SHP77 (cell line): ENCODE measurements around the gene L3MBTL4.

Experiments used
- DNase-seq, 2 experiments: peaks; one replicate each; lab custom pipeline; 2025; lab: John Stamatoyannopoulos, UW

L3MBTL4 gene

DNA sequence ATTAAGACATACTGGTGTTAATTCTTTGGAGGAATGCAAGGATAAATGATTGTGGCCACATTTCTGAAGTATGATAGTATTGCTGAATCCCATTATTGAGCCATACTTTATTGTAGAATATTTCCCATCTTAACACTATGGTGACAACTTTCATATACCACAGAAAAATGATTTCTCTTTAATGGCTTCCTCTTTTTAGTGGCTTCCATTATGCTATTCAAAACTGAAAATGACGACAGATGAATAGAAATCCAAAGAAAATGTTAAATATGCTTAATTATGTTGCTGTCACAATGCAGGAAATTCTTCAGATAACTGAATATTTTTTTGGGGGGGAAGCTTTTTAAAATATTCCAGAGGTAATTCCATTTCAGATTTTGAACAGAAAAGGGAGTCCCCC, 430.5 kb downstream of the L3MBTL4 start:
- no peak for DNase-seq

DNA sequence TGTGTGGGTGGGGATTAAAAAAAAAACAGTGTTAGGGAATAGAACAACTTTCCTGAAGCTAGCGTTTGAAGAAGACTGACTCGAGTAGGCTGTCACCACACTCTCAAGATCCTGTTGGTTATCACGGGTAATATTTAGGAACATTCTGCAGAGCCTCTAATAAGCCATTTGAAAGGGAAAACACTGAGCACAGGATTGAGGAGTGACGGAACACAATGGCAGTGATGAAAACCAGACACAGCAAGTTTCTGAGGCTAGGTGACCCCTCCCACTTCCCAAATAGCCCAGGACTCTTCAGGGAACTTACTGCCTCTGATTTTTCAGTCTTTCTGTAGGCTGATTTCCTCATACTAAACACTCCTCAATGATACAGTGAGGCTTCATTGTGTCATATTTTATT, 431.2 kb downstream of the L3MBTL4 start:
- DNase-seq: no peak

DNA sequence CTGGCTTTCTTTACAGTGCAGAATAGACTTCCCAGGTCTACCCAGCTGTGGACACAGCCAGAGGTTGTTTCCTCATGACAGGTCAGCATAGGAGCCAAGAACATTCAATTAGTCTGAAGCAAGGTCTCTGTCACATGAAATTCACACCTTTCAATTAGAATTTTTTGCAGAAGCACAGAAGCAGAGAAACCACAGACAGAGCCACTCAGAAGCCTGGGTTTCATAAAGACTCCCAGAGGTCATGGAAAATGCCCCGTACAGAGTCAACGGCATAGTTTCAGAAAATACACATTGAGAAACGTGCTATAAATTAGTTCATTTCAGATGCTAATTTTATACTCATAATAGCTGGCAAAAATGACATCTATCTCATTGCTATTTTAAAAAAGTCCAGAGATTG, 432.4 kb downstream of the L3MBTL4 start:
- no peak for DNase-seq

DNA sequence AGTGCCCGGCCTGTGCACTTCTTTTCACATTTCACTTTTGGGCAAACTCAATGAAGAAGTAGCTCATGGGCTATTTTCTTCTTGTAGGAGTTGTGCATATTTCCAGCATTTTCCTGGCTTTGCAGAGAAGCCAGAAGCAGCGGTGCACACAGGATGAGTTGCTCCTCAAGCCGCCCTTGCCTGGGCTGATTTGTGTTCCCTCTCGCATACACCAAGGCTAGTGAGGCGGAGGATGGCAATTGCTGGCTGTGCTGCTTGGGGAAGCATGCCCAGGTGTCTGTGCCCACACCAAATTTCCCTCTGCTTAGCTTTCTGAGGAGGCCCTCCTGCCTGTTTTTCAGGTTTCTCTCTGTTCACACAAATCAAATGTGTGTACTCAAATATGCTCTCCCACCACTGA, 434.0 kb downstream of the L3MBTL4 start:
- DNase-seq: no peak

DNA sequence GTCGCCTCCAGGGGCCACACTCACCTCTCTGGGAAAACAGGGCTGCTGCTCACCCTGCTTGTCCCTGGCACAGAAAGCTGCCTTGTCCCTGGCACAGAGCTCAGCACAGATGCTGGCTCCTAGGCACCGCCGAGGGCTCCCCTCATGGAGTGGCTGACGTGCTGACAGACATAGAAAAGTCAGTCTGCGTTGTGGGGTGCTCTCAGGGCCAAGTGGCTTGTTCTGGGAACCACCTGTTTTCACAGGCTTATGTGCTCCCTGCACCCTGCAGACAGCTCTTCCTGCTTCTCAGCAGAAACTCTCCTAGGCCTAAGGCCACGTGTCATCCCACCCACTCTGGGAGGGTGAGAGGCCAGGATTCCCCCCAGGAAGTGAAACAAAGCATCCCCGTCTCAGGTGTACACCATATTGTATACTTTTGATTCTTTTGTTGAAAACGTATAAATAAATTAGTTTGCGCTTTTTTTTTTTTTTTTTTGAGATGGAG, 434.7 kb downstream of the L3MBTL4 start:
- no peak for DNase-seq

DNA sequence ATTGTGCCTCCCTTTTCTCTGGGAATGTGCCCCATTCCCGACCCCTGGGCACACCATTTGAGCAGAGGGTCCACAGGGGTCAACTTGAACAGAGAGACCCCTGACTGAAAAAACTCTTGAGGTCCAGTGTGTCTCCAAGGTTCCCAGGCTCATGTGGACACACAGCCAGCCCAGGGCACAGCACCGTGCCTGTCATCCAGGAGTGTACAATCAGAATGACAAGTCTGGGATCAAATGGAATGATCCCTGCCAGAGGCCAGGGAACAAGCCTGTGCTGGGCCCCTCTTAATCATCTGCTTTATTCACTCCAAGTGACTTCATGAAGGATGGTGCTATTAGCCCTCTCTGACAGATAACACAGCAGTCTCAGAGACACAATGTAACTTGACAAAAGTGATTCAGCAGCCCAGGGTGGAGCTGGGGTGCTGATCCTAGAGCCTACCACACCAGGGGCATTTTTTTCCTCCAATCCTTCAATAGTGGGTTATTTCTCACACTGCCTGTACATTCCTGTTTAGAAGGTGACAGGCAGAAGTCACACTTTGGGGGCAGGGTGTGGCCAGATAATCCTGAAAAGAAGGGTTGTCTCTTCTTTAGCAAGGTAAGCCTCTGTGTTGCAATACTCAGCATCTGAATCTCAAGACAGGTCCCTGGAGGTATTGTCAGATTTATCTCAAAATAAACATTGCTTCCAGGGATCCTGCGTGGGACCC, 435.4 kb downstream of the L3MBTL4 start:
- no peak for DNase-seq

DNA sequence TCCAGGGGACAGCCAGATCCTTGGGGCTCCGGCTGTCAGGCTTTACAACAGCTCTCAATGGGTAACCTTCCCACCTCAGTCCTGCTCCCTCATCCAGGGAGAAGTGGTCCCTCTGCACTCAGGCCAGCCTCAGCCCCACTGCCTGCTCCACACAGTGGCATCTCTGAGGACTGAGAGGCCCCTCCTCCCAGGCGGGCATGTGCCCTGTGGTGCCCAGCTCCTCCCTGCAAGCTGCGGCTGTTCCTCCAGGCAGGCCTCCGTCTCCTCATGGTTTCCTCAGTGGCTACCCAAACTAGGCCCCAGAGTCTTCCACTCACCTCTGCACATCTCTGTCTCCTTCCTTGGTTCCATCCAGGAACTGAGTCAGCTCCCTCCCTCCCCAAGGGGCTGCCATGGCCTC, 437.7 kb downstream of the L3MBTL4 start:
- no peak for DNase-seq

DNA sequence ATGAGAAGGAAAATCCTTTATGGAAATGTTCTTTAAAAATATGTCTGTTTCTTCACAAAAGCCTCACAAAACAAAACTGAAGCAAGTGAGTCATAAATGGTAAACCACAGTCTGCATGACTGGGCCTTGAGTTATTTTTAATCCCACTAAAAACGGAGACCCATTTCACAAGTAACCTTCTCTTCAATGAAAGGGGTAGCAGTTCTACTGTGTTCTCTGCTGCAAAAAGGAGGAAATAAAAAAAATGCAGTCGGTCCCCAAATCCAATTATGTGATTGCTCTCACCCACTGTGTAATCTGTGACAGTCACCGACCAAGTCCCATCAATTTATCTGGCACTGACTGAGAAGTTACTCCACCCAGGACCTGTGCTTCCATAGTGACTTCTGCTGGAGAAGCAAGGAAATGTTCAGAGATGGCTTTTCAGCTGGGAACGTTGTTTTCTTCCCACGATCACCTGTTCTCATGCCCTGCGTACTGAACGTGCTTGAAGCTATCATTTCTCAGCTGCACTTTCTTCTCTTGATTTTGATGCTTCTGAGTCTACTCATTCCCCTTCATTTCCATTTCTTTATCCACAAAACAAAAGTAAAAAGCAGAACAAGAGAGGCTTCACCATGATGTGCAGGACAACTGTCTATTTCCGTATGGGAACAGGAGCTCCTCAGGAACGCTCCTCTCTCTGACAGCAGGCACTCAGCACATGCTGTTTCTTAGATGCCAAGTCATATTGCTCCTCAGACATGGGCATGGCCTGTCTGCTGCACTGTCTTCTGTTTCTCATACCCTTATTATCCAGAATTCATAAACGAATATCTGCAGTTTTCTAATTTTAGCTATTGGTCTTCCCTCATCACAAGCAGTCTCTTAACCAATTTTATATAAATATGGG, 439.4 kb downstream of the L3MBTL4 start:
- DNase-seq: no peak

DNA sequence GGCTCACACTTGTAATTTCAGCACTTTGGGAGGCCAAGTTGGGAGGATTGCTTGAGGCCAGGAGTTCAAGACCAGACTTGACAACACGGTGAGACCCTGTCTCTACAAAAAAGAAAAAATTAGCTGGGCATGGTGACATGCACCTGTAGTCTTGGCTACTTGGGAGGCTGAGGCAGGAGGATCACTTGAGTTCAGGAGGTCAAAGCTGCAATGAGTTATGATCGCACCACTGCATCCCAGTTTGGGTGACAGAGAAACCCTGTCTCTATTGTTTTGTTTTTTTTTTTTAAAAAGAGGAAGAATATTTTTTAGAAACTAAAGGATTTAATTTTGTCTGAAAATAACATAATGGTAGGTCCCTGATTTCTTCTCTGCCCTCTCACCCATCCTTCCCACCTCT, 440.0 kb downstream of the L3MBTL4 start:
- DNase-seq: no peak

DNA sequence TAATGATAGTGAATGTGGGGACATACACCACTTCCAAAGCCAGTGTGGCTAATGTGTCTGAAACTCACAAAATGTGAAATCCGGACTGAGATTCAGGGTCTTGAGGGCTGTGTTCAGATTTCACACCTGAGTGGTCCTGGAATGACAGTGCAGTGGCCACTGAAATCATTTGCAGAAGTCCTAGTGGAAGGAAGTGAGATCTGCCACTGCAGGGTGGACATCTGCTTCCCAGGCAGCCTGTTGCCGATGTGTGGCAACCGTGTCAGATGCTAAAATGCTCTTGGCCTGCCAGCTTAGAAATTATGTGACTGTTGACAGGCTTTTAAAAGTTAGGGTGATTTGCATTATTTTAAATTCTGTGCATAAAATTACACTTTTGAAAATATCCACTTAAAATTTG, 441.6 kb downstream of the L3MBTL4 start:
- DNase-seq: no peak

DNA sequence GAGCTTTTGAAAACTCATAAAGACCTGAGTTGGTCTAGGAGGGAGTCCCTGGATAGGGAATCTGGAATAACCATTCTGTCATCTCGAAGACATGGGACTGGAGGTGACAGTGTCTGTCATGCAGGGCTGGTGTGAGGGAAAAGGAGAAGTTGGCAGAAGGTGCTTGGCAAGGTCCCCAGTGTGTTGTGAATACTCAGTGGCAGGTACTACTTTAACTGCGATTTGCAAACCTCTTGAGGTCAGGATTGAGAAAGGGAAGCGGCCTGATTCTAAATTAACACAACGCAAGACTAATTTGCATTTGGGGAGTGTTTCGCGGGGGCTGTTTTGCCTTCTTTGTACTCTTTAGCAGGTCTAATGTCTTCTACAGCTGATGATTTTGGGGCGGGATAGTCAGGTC, 442.4 kb downstream of the L3MBTL4 start:
- DNase-seq: no peak

DNA sequence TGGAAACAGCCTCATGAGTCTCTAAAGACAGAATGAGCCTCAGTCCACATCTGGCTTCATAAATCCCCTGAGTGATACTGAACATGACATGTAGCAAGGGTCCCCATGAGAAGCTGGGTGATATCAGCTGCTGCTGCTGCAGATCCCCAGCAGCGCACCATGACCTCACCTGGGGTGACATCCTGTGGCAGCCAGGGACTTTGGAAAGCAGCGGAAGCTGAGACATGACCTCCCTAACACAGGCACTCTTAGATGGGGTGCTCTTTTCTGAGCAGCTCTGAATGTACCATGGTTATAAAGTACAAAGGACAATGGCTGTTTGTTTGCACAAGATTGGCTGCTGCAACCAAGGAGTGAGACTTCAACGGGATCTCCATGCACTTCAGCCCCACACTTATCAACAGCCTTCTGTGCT, 444.7 kb downstream of the L3MBTL4 start:
- DNase-seq: no peak

DNA sequence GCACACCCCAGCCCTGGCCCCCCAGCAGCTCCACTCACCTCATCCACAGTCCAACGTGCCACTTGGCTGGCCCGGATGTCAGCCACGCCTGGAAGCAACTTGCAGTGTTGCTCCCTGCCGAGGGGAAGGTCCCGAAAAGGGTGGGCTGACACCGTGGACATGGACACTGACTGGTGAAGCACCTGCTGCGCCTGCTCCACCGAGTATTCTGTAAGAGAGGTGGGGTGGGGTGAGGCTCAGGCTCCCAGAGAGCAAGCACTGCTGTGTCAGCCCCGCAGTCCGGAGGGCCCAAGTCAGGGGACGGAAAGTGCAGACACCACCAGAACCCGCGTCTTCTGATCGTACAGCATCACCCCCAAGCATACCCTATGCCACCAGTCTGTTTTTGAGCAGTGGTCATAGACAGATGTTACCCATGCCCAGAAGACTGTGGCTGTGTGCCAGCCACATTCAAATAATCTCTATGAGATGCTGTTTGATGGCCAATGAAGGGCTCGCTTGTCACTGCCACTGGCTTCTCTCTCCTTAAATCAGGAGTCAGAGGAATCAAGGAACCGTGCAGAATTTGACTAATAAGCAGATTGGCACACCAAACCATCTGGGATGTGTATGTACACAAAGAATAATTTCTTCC, 445.2 kb downstream of the L3MBTL4 start:
- no peak for DNase-seq

DNA sequence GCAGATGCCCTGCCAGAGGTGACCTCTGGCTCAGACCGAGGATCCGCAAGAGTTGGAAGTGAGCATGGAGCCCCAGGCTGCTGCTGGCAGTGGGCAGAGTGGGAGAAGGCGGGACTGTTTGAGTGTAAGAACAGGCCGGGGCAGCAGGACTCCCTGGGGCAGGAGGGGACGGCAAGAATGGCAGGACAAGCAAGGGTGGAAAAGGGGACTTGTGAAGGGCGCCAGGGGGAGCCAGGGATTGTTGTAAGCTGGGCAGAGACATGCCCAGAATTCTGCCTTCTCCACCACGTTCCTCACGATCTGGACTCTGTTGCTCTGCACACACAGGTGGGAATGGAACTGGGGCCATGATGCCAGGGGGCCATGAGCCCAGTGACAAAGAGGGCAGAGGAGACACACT, 447.0 kb downstream of the L3MBTL4 start:
- DNase-seq: no peak

DNA sequence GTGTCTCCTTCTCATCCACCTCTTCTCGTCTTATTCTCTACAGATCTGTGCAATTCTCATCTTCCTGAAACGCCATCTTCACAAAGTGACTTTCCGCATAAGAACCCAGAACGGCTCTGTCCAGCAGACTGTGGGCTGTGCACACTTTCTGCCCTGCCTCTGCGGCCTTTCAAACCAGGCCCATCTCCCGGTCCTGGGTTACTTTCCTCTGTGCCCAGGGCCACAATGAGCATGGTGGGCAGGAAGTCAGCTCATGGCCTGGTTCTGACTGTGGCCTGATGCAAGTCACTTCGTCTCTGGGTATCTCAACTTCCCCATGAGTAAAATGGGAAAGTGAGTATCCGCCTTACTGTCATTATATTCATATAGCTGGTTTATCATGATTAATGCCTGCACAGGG, 447.7 kb downstream of the L3MBTL4 start:
- DNase-seq: no peak

DNA sequence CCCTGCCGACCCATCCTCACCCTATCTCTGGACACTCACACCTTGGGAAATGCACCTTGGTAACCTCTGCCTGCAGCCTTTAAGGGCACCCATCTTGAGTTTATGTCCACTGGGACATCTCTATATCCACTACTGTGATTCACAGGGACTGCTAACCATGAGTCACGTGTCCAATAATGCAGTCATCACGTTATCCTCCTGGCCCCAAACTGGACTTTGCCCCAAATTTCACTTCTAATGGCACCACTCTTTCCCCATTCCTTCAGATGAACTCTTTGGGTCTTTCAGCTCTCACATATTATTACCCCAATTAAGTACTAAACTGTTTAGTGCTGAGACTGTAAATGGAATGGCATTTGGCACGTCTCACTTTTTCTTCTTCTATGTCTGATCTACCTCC, 448.2 kb downstream of the L3MBTL4 start:
- DNase-seq: no peak

DNA sequence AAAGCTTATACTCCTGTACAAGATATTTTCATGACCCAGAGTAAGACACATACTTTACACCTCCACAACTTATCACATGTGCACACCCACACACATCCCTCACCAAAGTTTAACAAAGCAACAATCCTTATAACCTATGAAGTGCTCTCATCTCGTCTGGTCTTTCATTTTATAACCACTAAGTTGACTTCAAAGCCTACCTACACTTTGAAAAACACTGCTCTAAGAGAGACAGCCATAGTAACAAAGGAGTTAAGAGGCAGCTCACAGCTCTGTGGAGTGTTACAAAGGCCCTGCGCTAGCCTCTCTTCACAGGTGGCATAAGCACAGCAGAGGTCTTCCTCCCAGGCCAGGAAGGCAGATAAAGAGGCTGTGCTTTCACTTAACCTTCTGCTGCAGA, 449.7 kb downstream of the L3MBTL4 start:
- DNase-seq: no peak

DNA sequence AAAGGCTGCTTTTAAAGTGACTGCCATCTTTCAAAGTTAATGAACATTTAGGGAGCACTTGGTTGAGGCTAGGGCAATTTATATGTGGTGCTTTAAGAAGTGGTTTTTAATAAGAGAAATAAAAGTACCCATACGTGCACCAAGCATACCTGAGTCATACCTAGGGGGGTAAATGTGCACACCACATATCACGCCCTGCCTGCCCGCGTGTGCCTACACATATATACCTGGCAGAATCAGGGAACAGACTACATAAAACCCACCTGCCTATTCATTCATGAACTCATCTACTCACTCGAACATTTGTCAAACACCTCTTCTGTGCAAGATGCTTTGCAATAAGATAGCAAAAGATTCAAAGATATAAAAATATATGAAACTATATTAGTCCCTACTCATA, 450.1 kb downstream of the L3MBTL4 start:
- no peak for DNase-seq

DNA sequence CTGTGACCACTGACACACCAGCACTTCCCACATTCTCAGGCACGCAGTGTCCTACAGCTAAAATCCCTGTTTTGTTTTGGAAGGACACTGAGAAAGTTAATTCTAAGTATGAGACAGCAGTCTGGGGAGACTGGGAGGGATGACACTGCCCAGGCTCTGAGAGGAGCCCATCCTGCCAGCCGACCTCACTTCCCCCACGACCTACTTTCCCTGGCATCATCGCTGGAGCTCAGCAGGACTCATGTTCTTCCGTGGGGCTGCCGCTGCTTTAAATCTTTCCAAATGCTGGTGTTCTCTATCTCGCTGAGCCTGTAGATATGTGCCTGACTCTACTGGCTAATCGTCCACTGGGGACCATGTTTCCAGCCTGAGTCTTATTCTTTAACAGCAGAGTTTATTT, 450.6 kb downstream of the L3MBTL4 start:
- no peak for DNase-seq

DNA sequence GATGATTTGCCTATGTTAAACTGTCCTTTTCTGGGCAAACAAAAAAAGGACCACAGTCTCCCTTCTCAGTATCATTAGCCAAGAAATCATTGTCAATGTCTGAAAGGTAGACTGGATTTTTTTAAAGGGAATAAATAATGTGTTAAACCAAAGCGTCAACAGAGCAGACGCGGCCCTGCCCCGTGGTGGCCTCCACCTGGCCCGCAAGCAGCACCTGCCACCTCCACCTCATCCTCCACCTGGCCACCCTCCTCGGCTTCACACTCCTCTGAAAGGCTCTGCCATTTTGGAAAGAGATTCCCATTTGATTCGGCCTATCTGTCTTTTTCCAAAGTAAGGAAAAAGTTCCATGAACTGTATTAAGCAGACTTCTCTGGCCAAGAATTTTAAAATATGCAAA, 451.4 kb downstream of the L3MBTL4 start:
- no peak for DNase-seq

DNA sequence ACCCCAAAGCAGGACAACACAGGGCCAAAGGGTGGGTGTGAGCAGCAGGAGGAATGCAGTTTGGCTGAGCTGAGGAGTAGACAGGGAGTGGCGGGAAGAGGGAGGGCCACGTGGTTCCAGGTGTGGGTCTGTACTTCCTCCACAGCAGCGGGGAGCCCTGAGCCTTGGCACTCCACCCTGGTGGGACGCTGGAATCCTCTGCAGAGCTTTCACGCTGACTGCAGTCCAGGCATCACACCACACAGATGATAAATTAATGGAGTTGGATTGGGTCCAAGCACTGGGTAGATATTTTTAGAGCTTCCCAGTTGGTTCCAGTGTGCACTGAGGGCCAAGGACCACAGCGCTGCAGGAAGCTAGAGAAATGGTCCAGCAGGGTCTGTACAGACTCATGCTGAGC, 452.3 kb downstream of the L3MBTL4 start:
- no peak for DNase-seq

DNA sequence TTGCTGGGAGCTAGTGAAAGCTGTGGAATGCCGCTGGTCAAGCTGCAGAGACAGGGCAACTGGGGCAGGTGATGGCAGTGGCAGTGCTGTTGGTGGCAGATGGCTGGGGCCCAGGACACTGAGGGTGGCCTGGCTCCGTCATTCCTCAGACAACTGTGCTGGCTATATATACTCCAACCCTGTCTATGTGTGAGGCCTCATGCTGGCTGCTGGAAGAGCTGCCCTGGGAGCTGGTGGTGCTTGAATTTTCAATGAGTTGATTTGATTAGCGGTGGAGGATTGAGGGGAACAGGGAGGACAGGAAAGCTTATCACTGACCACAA, 452.9 kb downstream of the L3MBTL4 start:
- DNase-seq: no peak
